ENCODE measurements around the gene GIPC2.

The GIPC2 gene

DNA sequence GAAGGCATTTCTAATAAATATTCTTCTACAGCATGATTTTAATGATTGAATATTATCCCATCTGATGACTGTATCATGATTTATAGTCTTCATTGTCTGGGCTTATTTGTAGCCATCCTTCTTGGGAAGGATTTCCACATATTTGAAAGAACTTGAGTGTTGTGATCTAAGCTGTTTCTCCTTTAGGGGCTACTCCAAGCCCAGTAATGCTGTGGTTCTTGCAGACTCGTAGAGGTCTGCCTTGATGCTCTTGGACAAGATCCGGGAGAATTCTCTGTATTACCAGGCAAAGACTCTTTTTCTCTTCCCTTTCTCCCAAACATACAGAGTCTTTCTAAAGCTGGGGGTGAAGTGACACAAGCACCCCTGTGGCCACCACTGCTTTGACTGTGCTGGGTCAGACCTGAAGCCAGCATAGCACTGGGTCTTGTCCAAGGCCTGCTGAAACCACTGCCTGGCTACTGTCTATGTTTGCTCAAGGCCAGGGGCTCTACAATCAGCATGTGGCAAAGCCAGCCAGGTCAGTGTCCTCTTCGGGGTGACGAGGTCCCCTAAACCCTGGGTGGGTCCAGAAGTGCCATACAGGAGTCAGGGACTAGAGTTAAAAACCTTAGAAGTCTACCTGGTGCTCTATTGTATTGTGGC, 107.4 kb downstream of the GIPC2 start:
- no peak for DNase-seq

DNA sequence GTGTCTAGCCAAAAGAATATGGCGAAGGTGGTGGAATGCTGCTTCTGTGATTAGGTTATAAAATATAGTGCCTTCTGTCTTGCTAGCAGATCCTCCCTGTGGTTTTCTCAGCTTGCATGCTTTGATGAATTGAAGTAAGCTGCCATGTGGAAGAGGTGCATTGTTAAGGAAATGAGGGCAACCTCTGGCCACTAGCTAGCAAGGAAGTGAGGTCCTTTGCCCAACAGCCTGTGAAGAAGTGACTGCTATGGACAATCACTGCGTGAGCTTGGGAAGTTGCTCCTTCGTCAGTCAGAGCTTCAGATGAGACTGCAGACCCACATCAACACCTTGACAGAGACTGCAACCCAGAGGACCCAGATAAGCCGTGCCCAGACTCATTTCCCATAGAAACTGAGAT, 109.4 kb downstream of the GIPC2 start:
- DNase-seq, result no peak

DNA sequence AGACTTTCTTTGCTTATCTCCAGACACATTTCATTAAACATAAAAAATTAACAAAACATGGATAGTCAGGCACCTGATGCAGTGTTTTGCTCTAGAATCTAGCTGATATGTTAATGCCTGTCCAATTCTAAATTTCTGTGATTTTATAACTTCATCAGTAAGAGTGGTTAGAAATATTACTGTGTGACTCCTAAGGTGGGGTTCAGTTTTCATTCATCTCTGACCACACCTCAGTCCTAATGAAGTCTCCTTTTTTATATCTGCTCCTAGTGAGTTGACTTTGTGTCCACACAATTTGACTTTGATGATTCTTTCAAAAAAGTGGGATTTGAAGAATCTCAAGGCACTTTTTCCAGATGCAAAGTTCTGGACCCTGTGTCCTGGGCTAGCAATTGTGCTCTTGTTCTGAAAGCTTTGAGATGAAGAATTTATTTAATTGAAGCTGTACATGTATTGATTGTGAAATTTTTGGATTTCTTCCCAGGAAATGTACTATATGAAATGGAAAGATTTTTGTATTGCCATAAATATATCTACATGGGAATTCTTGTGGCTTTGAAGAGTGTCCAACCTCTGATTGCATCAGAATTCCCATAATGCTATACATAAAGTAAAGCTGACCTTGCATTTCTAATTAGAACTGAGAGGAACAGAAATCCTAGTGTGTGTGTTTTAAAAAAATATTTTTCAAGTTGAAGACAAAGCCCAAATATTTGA, 111.2 kb downstream of the GIPC2 start:
- no peak for DNase-seq

DNA sequence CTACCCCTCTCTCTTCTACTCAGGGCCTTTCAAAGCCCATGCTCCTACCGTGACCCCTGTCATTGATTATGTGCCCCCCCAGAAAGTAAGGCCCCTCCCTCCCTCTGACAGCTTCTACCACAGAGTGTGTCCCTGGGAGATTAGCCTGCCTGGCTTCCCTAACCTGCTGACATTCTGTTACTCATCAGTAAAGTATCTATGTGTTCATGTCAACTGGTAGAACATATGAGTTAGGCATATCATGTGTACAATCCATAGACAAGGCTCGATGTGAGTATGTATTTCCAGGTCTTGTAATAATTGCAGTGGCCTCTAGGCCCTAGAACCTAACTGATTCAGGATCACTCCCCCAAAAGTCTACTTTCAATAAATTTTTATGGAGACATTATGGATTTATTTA, 120.0 kb downstream of the GIPC2 start:
- no peak for DNase-seq

DNA sequence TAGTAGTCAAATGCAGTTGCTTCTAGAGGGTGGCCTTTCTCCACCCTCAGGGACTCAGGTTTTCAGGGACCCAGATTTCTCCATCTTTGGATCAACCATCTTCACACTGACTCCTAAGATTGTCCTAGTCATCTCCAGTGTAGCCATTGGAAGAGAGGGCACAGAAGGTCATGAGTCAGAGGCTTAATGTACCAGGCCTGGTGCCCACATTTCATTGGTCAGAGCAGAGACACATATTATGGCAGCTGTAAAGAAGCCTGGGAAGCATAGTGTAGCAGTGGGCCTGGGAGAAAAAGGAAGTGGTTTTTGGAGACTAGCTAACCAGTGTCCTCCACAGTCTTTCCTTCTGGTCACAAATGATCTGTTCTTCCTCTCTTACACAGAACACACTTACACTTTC, 122.5 kb downstream of the GIPC2 start:
- DNase-seq, result no peak

DNA sequence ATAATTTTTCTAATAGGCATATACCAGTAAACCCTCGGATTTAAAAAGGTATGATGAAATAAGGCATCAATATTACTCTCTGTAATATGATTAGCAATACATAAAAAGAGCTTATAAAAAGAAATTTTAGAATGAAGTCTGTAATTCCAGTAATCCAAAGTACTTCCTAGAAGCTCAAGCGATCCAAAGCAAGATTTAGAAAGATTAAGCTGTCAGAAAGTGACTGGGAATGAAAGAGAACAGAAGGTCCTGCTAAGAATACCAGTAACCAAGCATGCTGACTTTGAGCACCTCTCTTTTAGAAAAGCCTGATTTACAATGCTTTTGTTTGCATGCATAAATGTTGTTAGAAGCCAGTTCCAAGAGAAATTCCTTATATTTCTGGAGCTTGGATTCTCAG, 125.1 kb downstream of the GIPC2 start:
- DNase-seq, result no peak

DNA sequence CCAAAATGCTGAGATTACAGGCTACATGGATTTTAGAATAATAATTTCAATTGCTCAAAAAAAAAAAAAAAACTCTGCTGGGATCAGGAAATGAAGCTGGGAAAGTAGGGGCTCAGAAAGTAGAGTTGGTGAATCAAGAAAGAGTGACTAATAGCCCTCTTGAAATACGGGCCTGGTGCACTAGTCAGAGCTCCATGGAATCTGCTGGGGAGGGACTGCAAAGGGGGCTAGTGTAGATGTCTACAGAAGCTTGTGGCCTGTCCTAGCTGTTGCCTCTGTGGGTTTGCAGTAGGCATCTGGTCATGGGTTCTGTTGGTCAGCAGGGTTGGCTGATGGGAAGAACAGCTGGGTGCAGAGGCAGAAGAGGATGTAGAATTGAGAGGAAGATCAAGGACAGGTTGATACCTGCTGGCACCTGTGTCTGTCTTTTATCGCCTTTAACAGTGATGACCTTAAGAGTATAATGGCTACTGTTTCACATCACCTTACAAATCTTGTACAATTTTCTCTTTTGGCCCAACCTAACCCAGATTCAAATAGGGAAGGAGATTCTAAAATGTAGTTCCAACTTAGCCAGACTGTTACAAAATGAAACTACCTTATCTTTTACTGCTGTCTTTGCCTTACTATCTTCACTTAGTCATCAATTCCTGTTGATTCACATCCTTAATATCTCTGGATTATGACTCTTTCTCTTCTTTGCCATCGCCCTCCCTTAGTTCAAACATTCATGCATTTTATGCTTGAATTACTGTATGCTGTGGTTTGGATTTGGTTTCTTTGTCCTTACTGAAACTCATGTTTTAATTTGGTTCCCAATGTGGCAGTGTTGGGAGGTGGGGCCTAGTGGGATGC, 126.2 kb downstream of the GIPC2 start:
- no peak for DNase-seq

DNA sequence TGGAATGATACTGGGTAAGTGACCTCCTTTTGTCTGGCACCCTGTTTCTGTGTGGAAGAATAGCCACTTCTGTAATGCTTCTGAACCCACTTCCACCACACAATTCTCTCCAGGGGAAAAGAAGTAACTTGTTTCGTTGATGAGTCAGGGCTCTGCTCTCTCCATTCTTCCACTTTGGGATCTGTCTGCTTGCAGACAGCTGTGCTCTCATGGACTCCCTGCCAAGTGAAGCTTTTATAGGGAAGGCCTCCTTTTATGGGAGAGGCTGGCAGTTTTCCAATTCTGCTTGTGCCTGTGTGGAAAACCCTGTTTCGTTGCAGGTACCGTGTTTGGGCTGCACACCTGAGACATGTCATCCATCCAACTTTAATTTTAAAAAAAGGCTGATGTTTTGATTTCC, 130.7 kb downstream of the GIPC2 start:
- no peak for DNase-seq

DNA sequence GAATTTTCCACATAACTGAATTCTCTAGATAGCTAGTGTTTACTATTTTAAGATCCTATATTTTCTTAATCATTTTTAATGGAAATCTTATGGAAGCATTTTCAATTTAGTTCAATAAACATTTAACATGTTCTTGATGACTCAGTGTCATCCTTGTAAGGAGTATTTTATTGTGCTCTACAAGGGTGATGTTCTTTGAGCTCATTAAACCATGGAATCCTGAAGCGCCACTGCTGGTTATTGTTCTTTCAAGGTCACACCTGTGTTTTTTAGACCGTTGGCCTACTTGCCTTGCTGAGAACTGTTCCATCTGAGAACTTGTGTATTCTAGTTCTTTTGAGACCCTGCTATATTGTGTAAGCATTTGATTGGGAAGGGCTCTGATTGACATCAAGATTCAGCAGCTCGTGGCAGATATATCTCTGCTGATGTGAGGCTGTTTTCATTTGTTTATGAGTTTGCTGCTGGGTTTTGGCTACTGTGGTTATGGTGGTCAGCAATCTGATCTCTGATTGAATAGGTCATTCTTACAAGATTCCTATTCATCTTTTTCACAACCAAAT, 132.0 kb downstream of the GIPC2 start:
- DNase-seq, result no peak

DNA sequence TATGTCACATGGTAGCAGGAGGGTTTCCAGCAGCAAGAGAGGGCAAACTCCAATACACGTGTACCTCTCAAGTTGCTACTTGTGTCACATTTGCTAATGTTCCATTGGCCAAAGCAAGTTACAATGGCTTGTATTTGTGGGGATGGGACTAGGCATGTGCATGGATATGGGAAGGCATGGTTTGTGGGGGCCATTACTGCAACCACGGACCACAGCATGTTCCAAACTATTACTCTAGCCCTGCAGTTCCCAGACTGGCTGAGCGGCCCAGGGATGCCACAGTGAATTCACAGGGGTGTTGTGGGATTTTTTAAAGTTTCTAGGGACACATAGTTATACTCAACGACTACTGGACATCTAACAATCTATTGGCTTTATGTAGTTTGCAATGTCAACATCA, 133.1 kb downstream of the GIPC2 start:
- DNase-seq, result no peak

DNA sequence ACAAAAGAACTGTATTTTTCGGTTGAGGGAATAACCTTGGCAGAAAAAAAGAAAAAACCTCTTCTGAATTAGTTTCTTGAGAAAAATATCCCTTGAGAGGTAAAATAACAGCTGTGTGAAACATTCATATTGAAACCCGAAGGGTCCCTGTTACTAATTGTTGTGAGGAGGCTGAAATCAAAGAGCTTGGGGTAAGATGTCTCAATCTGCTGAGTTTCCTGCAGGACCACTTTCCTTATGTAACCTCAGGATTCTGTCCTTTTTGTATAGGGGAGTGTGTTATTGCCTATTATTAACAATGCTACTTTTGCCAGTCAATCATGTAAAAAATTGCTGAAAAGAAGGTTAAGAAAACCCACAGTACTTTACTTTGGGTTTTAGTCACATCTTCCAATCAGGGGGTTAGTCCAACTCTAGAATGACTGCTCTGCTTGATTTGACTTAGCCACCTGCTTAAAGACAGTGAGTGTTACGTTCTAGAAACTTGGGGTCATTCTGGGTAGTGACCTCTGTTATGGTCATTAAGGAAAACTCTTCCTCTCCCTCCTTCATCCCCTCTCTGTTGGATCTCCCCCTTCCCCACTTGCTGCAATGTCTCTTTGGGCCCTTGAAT, 138.8 kb downstream of the GIPC2 start:
- no peak for DNase-seq

All from CD4-positive, alpha-beta T cell treated with Interleukin-12 subunit alpha and Interleukin-12 subunit beta, for 1 hour (primary cell).